ENCODE results near the gene SIGMAR1. TPM values are rescaled to one million over a fixed set of nuclear protein-coding genes. Genes with fewer than 3 reads are reported as not detected.
A peak's percentile ranks its signal among the peaks of the same experiment; 100 is the strongest.

Gene SIGMAR1
- total RNA-seq, 4 donors from 2014 or later, result 34.1 to 55.2 (median 51.3) TPM

DNA sequence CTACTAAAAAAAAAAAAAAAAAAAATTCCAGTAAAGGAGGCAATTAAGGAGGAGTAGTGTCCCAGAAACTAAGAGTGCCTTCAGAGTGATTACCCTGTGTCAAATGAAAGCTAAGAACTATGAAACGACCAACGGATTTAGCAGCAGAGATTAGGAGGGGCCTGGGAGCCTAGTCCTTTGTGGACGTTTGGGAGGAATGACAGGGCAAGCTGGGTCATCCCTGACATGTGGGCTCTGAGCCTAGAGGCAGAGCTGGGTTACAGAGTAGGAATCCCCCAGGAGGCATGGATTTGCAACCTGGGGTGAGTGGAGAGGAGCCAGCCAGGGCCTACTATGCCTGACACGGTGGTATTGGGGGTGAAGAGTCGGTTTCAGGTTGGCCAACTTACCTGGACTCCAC, 4.4 kb downstream of the SIGMAR1 start:
- Histone ChIP-seq H3K36me3 (no peaks in the 10 kb centered on the region), H3K27ac (no peak overlapping the region), H3K27me3 (peaks cover 6 to 11% of the 10 kb centered on the region in 2 donors), H3K9me3 (no peaks in the 10 kb centered on the region), H3K4me1 (peaks cover 0 to 4% of the 10 kb centered on the region in 2 donors), H3K4me3 (no peak overlapping the region)
- no peak for TF ChIP-seq POLR2A (IDR thresholded peaks at IDR 0.05)
- TF ChIP-seq, protein P1, sequence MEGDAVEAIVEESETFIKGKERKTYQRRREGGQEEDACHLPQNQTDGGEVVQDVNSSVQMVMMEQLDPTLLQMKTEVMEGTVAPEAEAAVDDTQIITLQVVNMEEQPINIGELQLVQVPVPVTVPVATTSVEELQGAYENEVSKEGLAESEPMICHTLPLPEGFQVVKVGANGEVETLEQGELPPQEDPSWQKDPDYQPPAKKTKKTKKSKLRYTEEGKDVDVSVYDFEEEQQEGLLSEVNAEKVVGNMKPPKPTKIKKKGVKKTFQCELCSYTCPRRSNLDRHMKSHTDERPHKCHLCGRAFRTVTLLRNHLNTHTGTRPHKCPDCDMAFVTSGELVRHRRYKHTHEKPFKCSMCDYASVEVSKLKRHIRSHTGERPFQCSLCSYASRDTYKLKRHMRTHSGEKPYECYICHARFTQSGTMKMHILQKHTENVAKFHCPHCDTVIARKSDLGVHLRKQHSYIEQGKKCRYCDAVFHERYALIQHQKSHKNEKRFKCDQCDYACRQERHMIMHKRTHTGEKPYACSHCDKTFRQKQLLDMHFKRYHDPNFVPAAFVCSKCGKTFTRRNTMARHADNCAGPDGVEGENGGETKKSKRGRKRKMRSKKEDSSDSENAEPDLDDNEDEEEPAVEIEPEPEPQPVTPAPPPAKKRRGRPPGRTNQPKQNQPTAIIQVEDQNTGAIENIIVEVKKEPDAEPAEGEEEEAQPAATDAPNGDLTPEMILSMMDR (IDR thresholded peaks at IDR 0.05), result no peak
- no peak for DNase-seq
- intact Hi-C loops (cut with DNase I; ENCODE audit: low total_unique reads), result no loop called here

DNA sequence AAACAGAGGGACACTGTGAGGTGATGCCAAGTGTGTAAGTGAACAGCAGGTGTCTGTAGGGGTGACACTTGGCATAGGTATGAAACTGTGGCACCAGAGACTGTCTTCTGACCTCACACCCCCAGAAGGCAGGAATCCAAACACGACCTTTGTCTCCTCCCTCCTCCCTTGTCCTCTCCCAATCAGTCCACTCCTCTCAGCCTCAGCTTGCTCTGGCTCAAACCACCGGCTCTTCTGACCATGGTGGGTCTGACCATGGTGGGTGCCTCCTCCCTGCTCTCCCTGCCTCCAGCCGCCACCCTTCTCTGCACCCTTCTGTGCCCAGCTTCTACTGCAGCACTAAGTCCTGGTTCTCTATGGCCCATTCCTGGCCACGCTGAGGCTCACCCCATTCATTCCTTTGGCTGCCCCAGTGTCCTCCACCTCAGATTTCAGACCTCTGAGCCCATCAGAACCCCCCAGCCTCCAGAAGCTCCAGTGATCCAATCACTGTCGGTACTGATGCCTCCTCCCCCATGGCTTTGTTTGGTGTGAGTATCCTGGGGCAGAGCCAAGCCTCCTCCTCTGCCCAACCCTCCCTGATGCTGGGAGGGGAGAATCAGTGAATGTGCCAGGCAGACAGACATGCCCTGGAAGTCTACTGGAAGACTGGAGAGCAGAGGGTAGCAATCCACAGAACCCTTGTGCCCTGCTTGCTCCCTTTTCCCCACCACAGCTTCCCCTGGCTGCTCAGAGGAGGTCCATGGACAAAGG, 7.0 kb downstream of the SIGMAR1 start:
- H3K4me3 ChIP-seq, result no peak overlapping the region
- DNase-seq, result no peak
- H3K36me3 ChIP-seq, result no peaks in the 10 kb centered on the region
- H3K4me1 ChIP-seq, result peaks cover 0 to 4% of the 10 kb centered on the region in 2 donors
- H3K27ac ChIP-seq, result no peak overlapping the region
- intact Hi-C loops (cut with DNase I; ENCODE audit: low total_unique reads), result no loop called here
- TF ChIP-seq, protein P1 (IDR thresholded peaks at IDR 0.05), result no peak
- no peak for TF ChIP-seq POLR2A (IDR thresholded peaks at IDR 0.05)
- H3K27me3 ChIP-seq, result peaks cover 25 to 37% of the 10 kb centered on the region in 2 donors
- no peaks in the 10 kb centered on the region for H3K9me3 ChIP-seq

DNA sequence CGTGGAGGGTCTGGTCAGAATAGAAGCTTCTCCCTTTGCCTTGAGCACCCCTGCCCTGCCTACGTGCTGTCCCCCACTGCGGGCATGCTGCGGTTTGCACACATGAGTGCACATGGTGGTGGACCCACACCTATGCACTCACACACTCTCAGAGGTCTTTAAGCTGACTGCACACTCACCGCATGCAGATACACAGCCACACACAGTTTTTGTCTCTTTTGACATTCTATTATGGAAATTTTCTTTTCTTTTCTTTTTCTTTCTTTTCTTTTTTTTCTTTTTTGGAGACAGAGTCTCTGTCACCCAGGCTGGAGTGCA, 8.1 kb downstream of the SIGMAR1 start:
- TF ChIP-seq POLR2A (IDR thresholded peaks at IDR 0.05), result no peak
- TF ChIP-seq, protein P1 (IDR thresholded peaks at IDR 0.05), result no peak
- intact Hi-C loops (cut with DNase I; ENCODE audit: low total_unique reads), result no loop called here
- DNase-seq, result no peak
- Histone ChIP-seq H3K36me3 (no peaks in the 10 kb centered on the region), H3K27me3 (peaks cover 35 to 47% of the 10 kb centered on the region in 2 donors), H3K27ac (no peak overlapping the region), H3K4me1 (peaks cover 0 to 4% of the 10 kb centered on the region in 2 donors), H3K4me3 (no peak overlapping the region), H3K9me3 (no peaks in the 10 kb centered on the region)

DNA sequence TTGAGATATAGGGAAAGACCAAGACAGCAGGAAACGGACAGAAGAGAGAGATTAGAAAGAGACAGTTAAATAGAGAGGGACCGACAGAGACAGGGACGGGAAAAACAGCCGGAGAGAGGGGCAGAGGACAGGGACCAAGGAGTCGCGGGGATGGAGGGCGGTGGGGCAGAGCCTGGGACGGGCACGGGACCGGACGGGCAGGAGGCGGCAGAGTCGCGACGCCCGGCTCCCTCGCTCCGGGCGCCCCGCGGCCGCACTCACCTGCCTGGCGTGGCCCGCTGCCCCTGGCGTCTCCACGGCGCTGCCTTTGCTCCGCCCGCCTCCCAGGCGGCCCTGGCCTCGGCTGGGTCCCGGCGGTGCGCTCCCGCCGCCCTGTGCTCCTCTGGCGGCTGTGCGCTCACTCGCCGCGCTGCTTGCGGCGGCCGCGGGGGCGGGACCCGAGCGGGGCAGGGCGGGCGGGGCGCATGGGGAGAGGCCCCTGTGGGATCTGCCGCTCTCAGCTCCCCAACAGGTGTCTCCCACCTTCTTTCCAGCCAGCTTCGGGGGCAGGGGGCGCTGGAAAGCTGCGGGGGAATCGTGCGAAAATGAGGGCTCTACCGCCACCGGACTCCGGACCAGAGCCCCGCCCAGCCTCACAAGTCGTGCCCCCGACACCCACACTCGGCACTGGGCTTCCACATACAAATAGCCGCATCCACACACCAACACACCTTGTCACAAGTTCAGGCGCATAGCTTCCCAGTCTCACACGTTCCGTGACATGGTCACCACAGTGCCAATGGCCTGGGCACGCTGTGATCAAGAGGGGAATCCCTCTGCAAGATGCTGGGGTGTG, 8.7 kb downstream of the SIGMAR1 start, which contains the start of gene ARID3C:
Gene ARID3C, minus strand, starts transcription at position 411 of the 835 bp plus-strand sequence. CDS start 1,052 bp downstream, outside the sequence.
- H3K27ac ChIP-seq, result no peak within 1 kb of the TSS
- no peaks in the 10 kb centered on the region for H3K9me3 ChIP-seq
- H3K36me3 ChIP-seq, result no peaks in the 10 kb centered on the region
- TF ChIP-seq POLR2A (IDR thresholded peaks at IDR 0.05), result no peak
- TF ChIP-seq, protein P1 (IDR thresholded peaks at IDR 0.05), result no peak
- peaks cover 0 to 4% of the 10 kb centered on the region in 2 donors for H3K4me1 ChIP-seq
- H3K4me3 ChIP-seq, result peak within 1 kb of the TSS in 1 of 2 donors; percentile 26
- intact Hi-C loops (cut with DNase I; ENCODE audit: low total_unique reads), result no loop called here
- DNase-seq, result no peak
- peaks cover 39 to 53% of the 10 kb centered on the region in 2 donors for H3K27me3 ChIP-seq

All from uterus (tissue), 4 donors.